Amniotic epithelial cell (primary cell): ENCODE data around the gene OR2A7.
"Not testable (repeated sequence)": the region's sequence is repeated elsewhere in the genome, so short reads cannot be mapped to it uniquely, and the experiment has no call there.

Source experiments
- DNase-seq: peaks from one replicate; pipeline ENCODE4 v3.0.0-alpha.2; 2010; ENCODE audit warnings: low read depth

Gene OR2A7

DNA sequence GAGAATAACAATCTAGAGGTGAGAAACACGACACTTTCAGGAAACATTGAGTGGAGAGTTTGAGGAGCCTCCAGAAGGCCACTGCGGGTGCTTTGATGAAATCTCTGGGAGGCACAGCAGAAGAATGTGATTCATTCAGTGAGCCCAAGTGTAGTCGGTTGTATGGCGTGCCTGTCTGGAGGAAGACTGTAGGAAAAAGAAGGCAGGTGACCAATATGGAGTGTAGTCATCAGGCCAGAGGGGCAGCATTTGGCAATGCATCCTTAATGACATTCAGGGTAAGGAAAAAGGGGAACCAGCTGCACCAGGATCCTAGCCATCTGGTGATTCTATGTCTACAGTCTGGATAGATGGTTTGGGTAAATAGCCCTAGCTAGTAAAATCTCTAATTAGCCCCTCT lies 12.3 kb downstream of the OR2A7 start:
- not testable (repeated sequence) for DNase-seq

DNA sequence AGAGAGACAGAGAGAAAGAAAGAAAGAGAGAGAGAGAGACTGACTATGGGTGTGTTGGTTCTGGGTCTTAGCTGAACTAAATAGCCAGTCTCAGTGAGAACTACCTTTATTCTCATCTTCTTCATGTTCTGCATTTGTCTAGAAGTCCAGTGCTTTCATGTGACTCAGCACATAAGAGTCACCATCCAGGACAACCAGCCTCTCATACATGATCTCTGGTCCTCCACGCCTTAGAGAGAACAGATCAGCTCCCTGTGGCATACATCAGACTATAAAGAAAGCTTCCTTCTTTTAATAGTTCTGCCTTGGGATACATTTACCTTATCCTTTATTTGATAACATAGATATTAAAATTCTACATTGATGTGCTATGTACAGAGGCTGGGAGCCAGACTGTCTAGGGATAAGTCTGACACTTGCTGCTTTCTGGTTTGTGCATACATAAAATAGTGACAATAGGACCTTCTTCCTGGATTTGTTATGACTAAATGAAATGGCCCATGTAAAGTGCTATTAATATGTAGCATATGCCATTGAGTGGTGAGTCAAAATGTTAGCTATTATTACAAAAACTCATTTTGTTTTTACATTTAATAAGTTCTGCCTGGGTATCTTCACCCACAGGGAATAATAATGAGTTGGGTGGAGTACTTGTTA lies 16.8 kb downstream of the OR2A7 start:
- not testable (repeated sequence) for DNase-seq

DNA sequence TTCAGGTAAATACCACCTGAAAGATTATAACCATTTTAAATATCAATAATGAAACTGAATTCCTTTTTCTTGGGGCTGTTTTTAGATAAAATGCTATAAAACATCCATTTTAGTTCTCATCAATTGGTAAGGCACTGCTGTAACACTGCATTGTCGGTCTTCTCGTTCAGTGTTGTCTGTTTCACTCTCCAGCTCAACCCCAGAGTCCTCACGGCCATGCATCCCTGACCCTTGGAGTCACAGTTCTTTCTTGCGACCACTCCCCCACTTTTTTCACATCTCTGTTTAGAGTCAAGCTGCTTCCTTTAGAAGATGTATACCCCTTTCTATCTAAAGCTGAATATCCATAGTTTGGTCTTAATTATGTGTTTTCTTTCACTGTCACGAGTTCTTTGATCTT lies 17.6 kb downstream of the OR2A7 start:
- DNase-seq = not testable (repeated sequence)

DNA sequence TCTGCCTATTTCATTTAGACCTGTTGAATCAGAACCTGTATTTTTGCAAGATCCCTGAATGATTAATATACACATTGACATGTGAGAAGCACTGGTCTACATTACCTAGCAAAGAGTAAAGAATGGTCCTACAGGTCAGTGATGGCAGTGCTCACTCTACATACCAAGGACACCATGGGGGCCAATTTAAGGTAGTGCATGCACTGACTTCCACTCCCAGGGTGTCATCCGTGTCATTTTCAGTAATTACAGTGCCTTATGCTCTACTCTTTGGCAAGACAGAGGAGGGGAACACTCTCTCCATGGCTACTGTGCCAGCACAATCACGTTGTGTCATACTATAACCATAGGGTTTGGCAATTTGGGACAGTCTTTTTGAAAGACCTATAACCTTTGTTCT lies 19.2 kb downstream of the OR2A7 start:
- DNase-seq = not testable (repeated sequence)

DNA sequence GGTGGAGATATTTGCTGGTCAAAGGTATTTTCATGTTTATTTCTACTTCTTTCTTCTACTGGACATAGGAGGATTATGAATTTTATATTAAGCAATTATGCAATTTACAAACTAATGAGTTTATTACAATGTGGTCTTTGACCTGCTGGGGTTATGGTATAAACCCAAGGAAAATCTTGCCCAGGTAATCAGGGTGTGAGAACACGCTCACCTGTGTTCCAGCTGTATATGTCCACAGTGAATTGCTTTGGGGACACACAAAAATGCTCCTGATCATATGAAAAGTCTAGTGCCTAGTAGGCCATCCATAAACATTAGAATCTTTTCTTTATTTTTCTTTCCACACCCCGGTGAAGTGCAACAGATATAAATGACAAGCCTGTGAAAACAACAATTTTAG lies 25.2 kb downstream of the OR2A7 start, which contains the start of gene OR2A42:
OR2A42 (minus strand) TSS at position 241 of the 400 bp plus-strand sequence. CDS start 6,762 bp downstream, outside the sequence.
- DNase-seq = not testable (repeated sequence)

DNA sequence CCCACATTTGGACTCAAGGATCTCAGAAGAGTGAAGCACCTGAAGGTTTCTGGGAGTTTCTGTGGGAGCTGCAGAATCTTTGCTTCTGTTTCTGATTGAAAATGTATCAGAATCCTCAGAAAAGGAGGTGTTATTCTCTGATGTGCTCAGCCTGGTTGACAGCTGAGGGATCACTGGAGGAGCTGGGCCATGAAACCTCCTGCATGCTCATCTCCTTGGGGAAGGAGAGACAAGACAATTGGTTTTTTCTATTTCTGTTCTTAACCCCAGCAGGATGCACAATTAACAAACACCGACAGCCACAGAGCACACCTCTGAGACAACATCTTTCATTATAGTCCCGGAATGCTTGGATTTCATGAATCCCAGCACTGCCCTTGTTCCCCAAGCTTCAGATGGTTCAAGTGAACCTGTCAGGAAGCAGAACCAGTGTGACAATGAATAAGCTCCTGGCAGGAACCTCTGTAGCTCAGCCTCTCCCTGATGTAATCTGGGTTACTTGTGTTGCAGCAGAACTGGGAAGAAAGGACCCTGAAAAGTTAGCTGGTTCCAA lies 26.0 kb downstream of the OR2A7 start:
- not testable (repeated sequence) for DNase-seq

DNA sequence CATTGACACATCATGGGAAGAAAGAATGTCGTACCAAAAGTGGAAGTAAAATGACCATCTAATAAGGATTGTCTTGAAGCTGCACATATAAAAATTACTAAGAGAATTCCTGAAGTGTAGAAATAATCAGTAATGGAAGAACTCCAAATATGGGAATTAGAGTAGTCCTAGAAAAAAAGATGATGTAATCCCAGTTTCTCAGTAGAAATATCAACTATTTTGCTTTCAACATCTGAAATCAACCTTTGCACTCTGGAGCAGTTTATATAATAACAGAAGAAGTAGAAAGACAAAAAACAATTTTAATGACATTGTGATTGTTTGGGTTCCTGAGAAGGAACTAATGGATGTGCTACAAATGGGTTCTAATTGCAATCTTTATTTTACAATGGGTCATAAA lies 31.6 kb downstream of the OR2A7 start:
- not testable (repeated sequence) for DNase-seq

DNA sequence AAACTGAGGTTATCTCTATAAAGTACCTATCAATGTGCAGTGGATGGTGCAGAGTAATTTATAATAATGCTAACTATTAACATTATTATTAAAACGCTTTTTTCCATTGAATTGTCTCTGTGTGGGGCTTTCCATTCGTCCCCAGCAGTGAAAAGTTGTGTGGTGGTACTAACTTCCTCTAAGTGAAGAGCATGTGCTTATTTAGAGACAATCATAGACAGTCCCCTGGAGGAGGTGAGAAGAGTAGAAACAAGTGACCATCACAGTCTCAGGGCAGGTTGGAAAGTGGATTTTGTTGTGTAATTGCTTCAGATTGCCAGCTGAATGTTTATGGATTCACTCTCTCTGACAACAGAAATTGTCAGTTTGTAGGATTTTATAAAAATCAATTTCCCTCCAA lies 33.6 kb downstream of the OR2A7 start:
- DNase-seq = not testable (repeated sequence)

DNA sequence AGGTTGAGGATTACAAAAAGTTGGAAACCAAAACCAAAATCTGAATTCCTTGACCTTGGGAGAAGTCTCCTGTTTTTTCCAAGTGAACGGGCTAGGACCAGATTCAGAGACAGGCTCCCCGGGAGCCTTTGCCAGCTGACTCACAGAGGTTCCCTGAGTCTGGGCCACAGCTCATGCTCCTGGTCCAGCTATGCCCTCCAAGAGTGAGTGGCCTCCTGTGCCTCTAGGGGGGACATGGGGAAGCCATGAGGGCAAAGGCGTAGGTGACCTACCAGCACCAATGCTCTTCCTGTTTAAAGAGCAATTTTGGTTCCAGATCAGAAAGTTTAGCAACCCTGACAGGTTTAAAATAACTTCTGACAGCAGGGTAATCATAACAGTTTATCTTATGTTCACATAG lies 35.8 kb downstream of the OR2A7 start:
- DNase-seq = not testable (repeated sequence)

DNA sequence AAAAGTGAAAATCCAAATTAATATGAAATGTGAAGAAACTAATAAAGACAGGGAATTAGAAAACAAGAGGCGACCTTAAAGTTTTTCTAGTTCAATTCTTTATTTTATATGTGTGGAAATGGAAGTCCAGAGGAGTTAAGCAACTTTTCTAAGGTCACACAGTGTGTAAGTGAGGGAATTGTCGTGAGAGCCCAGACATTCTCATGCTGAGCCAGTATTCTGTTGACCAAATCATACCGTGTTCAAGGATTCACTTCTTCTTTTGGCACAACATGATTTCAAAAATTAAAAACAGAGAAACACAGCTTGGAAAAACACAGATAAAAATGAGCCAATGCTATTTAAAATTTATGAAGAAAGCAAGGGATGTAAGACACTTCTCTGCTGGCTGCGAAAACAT lies 37.7 kb downstream of the OR2A7 start:
- not testable (repeated sequence) for DNase-seq

DNA sequence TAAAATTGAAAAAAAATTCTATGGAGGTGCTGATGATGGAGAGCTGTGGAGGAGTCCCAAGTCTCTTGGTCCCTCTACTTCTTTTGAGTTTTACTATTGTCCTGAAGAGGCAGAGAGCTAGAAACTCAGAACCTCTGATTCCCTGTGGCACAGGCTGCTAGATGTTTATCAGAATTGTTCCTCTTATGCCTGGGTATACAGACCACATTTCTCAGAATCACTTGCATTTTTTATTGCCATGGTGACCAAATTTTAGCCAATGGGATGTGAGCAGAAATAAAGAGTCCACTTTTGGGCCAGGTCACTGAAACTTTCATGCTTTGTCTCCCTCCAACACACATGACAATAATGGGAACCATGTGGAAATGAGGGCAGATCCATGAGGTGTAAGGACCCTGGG lies 40.9 kb downstream of the OR2A7 start:
- not testable (repeated sequence) for DNase-seq

DNA sequence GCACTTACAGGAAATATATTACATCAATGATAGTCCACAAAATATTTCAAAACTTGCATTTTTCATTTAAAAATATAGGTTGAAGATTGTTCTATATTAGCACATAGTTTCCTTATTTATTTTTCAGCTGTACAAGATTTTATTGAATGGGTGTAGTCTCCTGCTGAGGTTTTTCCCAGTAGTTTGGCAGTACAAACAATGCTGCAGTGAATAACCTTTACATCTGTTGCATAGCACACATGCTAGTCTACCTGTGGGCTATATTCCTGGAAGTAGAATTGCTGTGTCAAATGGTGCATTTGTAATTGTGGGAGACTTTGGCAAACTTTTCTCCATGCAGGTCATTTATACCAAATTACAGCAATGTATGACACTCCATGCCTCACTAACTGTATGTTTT lies 44.1 kb downstream of the OR2A7 start:
- DNase-seq = not testable (repeated sequence)

DNA sequence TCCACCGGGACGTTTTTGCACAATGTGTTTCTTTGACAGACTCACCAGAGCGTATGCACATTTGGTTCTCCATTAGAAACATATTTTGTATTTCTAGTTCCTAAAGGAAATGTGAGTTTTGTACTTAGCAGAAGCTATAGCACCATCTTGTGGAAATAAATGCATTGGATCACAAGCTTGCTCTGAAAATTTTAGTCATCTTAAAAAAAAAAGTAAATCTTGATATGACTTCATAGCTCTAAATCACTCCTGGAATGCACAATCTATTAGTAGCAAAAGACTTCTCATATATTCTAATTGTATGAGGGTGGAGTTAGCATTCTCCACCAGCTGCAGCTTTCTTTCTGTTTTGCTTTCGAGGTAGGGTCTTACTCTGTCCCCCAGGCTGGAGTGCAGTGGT lies 45.4 kb downstream of the OR2A7 start:
- not testable (repeated sequence) for DNase-seq

DNA sequence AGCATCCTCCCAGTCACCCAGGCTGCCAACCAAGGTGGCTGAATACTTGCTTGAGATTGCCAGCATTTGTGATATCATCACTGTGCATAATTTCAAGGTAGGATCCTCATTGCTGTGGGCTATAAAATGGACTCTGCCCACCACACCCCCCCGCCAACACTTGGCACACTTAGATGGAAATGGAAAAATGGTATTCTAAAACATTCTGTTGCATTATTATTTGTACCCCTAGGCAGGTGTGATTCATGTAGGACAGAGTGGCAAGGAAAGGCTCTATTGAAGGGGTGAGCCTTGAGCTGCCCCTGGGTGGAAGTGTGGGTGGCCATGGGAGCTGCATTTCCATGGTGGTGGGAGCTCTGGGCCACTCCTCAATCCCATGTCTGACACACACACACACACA lies 46.0 kb downstream of the OR2A7 start:
- DNase-seq = not testable (repeated sequence)

DNA sequence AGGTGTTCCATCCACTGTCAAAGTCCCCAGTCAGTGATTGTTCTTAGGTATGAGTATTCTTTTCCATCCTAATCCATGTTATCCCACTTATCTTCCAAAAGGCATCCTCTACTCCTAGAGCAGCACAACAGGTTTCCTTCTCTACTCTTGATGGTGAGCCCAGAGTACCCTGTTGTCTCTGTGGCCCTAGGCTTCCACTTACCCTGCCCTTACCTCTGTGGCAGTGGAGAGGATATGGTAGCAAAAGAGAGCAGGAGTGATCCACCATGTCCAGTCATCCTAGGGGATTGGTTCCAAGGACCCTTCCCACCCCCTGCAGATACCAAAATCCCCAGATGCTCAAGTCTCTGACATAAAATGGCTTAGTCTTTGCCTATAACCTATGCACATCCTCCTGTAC lies 47.4 kb downstream of the OR2A7 start:
- DNase-seq = not testable (repeated sequence)
